ENCODE measurements around the gene VN1R5. TPM values are rescaled to one million over a fixed set of nuclear protein-coding genes. Genes with fewer than 3 reads are reported as not detected.

VN1R5 gene
- total and polyA plus RNA-seq, 9 of the 15 experiments (the other 6 are each of a cell fraction or from before 2014, with no cell fraction given): not detected

GRCh38 chr1:247299723-247300381 lies 44.0 kb downstream of the VN1R5 start (continued):
- TF ChIP-seq ELK1 (CRISPR knock-in tag; IDR thresholded peaks at IDR 0.05) (no peak), TRIM25 (IDR thresholded peaks at IDR 0.05; ENCODE audit: borderline replicate concordance) (no peak), ARID3B (CRISPR knock-in tag; IDR thresholded peaks at IDR 0.05; ENCODE audit: borderline replicate concordance) (no peak), ILK (tag; IDR thresholded peaks at IDR 0.05; ENCODE audit: borderline replicate concordance, low read depth) (no peak), CREB3 (tag; conservative IDR thresholded peaks at IDR 0.05; ENCODE audit: low read depth) (no peak), ZNF589 (CRISPR knock-in tag; IDR thresholded peaks at IDR 0.05; ENCODE audit: low read depth) (no peak), ZNF655 (CRISPR knock-in tag; IDR thresholded peaks at IDR 0.05) (no peak), ETS1 (conservative IDR thresholded peaks at IDR 0.05; ENCODE audit: control insufficient read depth, low read depth, low read length) (no peak), E2F6 (IDR thresholded peaks at IDR 0.05; ENCODE audit: borderline replicate concordance in 1 of 2, extremely low read depth in 1 of 2, insufficient read depth in 1 of 2, insufficient read length in 1 of 2, low read depth in 1 of 2, low read length in 1 of 2, poor library complexity in 1 of 2, severe bottlenecking in 1 of 2) (no peak), SIRT6 (IDR thresholded peaks at IDR 0.05; ENCODE audit: low read depth, low read length) (no peak)

All from K562 (cell line).